GM19372 (cell line): ENCODE results near the gene IL24.
"Not testable (repeated sequence)": the region's sequence is repeated elsewhere in the genome, so short reads cannot be mapped to it uniquely, and the experiment has no call there.

Experiments used
- ATAC-seq: cut with Tn5 transposase; IDR thresholded peaks from one replicate; pipeline ENCODE4 v1.9.1; 2021; ENCODE audit warnings: mild to moderate bottlenecking, low read depth, moderate library complexity; ENCODE audit not compliant: unreplicated experiment

IL24 gene

GRCh38 chr1:206897175-206897574 lies at the start of gene IL24:
TSS of gene IL24 (plus strand) at chr1:206897443. CDS start at chr1:206897833, 390 bp downstream.
- ATAC-seq = no peak

GRCh38 chr1:206847946-206848345 lies 49.3 kb upstream of the IL24 start:
- no peak for ATAC-seq

GRCh38 chr1:206850401-206850800 lies 46.8 kb upstream of the IL24 start:
- no peak for ATAC-seq

GRCh38 chr1:206851341-206852010 lies 45.8 kb upstream of the IL24 start:
- no peak for ATAC-seq

GRCh38 chr1:206852662-206853061 lies 44.6 kb upstream of the IL24 start:
- not testable (repeated sequence) for ATAC-seq

- not testable (repeated sequence) for ATAC-seq
Measured at GRCh38 chr1:206853696-206854095, 43.5 kb upstream of the IL24 start.

- ATAC-seq = no peak
Measured at GRCh38 chr1:206854401-206855129, 42.7 kb upstream of the IL24 start.

- ATAC-seq = no peak
Measured at GRCh38 chr1:206855859-206856258, 41.4 kb upstream of the IL24 start.

- ATAC-seq = no peak
Measured at GRCh38 chr1:206856674-206857464, 40.4 kb upstream of the IL24 start.

- ATAC-seq = no peak
Measured at GRCh38 chr1:206859082-206859521, 38.1 kb upstream of the IL24 start.

- no peak for ATAC-seq
Measured at GRCh38 chr1:206860165-206860564, 37.1 kb upstream of the IL24 start.

- ATAC-seq = no peak
Measured at GRCh38 chr1:206863266-206863665, 34.0 kb upstream of the IL24 start.

- no peak for ATAC-seq
Measured at GRCh38 chr1:206864939-206865671, 32.1 kb upstream of the IL24 start, which contains the start of gene IL20. TSS of gene IL20 (plus strand) at chr1:206865623. CDS start at chr1:206865853, 230 bp downstream.

- no peak for ATAC-seq
Measured at GRCh38 chr1:206866062-206866461, 31.2 kb upstream of the IL24 start.

- ATAC-seq = no peak
Measured at GRCh38 chr1:206867239-206867638, 30.0 kb upstream of the IL24 start.

GRCh38 chr1:206867716-206868115 lies 29.5 kb upstream of the IL24 start:
- no peak for ATAC-seq

GRCh38 chr1:206868264-206868663 lies 29.0 kb upstream of the IL24 start:
- ATAC-seq = no peak

GRCh38 chr1:206872139-206872538 lies 25.1 kb upstream of the IL24 start:
- ATAC-seq = no peak

- ATAC-seq = no peak
Measured at GRCh38 chr1:206873603-206874188, 23.5 kb upstream of the IL24 start.

- ATAC-seq = no peak
Measured at GRCh38 chr1:206875752-206876377, 21.4 kb upstream of the IL24 start.
